Inferior parietal cortex (tissue), 1 donor: ENCODE measurements around the gene MED13L.
"Not testable (repeated sequence)": the region's sequence is repeated elsewhere in the genome, so short reads cannot be mapped to it uniquely, and the experiment has no call there.

ENCODE experiments used
- DNase-seq: peaks from one replicate; pipeline ENCODE4 v3.0.0-alpha.2; 2016; ENCODE audit errors: extremely low spot score

MED13L gene

GRCh38 chr12:116055895-116056607 is 221.4 kb downstream of the MED13L start:
- DNase-seq = no peak

DNA sequence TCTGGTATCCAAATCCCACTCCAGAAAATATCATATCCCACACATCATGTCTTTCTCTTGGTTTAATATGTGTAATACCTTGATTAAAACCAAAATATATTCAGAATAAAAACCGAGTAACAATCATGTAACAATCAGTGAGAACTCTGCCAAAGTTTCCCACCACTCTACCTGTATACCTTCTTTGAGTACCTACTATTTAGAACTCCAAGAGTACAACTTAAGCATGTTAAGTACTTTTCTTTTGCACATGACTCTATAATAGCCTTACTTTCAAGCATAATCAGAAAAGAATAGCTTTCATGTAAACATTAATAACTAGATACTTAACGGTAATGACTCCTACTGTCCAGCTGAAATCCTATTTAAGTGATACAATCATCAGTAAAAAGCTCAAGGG is 223.2 kb downstream of the MED13L start:
- DNase-seq = no peak

GRCh38 chr12:116053479-116054200 is 223.9 kb downstream of the MED13L start:
- DNase-seq = no peak

DNA sequence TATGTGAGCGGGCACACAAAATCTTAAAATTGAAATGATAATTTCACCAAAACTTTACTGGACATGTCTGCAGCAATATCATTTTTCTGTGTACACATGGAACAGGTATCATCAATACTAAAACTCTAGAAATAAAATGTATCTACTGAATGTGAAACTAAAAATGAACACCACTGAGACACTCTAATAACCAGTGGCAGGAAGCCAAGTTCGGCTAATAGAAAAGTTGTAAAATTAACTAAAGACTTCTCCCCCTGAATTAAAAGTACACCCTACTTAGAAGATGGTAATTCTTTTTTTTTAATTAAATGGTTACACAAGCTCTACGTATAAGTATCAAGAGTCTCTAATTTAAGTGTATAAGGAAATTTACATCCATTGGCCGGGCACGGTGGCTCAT is 227.2 kb downstream of the MED13L start:
- DNase-seq = no peak

DNA sequence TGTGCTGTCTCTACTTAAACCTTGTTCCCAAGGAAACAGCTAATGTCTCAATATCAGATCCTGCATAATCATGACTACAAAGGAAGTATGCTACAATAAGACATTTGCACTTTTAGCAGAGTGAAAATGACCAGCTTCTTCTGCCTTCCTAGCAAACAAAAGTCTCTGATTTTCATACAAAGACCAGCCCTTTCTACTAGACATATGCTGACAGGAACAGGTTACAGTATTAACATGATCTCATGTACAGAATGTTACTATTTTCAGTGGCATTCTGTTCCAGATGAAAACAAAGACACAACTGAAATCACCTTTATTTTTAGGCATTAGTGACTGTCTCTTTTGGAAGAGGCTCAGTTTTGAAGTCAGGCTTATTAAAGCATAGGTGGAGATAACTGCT is 228.6 kb downstream of the MED13L start:
- no peak for DNase-seq

DNA sequence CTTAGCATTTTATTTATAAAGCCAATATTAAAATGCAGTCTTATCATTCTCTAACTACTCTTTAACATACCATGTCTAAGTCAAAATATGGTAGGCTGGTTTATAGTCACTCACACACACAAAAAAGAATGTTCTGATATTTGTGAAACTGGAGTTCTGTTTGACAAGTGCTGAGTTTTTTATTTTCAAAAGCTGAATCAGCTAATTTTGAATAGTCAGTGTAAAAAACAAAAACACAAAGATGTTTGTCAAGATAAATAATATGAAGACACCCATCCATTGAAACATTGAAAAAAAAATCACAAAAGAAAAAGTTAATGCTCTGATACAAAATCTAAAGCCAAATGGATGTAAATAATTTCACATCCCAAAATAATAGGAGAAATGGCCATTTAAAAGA is 231.5 kb downstream of the MED13L start:
- no peak for DNase-seq

GRCh38 chr12:116045150-116045549 is 232.3 kb downstream of the MED13L start:
- DNase-seq = no peak

DNA sequence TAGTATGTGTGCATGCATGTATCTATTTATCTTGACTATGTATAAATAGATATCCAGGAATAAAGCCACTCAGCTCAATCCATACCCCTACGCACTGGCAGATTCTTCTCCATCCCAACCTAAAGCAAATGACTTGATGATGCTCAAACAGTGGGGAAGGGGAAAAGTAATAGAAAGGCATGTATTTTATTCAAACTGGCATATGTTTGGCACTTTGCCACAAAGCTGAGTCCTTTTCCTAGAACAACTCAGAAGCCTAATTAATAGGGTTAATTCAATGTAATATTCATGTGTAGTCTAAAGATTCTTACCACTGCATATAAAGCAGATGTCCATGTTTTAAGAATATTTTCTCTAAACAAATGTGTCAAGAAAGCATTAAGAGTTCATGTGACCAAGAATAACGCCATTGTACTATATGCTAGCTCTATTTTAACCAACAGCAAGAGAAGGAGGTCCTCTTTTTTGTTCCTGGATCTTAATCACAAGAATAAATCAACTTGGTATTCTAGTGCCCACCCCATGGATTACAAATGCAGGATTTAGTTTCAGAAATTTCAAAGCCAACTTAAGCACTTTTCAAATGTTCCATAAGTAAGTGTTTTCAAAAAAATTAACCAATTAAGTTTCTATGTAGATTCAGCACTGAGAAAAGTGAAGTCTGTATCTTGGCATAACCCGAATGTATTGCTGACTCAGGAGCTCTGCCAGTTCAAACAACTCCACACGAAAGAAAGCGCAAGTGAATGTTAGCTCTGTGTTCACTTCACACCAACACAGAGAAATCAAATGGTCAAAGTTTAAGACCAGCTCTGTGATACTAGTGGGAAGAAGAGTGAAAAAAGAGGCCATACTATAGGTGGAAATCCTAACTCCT is 233.6 kb downstream of the MED13L start:
- no peak for DNase-seq

DNA sequence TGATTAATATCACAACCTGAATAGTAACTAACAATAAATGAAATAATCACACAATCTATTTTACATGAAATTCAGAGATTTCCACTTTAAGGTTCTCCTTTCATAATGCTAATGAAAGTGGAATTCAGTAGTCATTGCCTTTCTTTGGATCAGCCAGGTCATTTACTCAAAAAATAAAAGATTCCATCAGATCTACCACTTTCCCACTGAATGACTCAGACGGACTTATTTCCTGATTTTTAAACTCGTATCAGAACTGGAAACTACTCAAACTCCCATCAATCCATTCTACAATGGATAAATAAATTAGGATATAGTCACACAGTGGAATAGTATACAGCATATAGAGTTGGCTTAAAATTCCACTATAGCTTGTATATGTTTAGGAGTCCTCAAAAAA is 237.1 kb downstream of the MED13L start:
- no peak for DNase-seq

DNA sequence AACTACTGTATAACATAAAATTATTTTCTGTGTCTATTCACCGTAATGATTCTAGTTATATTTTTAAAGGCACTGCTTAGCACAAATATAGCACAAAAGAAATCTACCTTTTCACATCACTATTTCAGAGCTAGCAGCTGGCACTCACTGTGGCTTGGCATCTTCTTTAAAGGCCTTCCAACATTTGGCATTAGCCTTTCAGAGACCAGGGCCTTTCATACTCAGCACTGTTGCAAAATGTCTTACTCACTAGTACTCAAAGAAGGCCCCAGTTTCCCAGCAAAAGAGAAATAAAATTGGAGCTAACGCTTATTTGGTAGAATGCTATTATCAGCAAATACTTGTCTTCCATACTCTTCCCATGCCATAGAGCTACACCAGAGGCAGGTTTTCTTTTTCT is 238.4 kb downstream of the MED13L start:
- no peak for DNase-seq

DNA sequence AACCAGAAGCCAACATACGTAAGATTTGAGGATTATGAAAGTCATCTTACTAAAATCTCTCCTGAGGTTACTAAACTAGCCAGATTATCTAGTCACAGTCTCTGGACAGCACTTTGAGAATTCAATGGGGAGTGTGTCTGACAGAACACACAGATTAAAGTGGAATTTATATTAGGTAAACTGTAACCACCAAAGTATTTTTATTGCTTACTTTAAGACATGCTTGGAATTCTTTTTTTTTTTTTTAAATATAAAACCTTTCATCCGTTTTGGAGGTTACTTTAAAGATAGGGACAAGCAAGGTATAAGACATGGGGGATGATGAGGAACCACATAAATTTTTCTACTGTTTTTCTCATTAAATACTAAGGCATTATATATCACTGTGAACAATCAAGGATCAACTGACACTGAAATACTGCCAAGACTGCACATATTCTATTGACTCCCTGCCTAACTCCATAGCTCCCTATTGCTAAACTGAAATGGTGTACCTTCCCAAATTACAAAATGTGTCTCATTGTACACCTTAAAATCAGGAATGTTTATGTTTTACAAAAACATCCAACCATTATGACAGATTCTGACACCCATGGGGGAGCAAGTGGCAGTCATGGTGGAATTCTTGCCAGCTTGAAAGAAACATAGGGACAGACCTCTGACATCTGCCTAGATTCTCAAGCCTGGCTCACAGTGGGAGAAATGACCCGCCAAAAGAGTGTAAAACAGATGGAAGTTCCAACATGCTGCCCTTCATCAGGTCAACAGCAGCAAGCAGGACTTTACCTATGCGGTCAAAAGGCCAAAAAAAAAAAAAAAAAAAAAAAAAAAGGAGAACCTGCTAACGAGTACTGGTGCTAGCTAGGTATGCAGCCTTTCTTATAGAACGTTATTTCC is 239.3 kb downstream of the MED13L start:
- no peak for DNase-seq

DNA sequence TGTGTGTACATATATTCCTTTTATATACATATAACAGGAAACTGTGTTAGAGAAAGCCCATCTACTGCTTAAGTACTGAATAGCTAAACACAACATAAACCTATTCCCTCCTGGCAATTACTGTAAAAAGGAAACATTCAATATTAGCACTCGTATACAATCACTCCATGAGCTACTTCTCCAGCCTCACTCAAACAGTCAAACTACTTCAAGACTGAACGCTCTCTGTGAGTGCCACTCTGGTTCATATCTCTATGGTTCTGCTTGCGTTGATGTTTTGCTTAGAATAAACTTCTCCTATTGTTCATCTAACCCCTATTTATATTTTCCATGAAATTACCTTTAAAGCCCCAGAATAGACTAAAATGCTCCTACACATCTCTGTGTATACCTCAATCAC is 243.7 kb downstream of the MED13L start:
- DNase-seq = no peak

DNA sequence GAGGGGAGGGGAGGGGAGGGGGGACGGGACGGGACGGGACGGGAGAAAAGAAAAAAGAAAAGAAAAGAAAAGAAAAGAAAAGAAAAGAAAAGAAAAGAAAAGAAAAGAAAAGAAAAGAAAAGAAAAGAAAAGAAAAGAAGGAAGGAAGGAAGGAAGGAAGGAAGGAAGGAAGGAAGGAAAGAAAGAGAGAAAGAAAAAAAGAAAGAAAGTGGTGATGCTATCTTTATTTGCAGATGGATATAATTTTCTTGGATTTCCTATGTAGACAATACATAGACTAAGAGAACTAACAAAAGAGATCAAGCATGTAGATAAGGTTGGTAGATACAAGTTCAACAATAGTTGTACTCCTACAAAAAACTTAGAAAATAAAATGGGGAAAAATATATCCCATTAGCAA is 245.9 kb downstream of the MED13L start:
- DNase-seq = not testable (repeated sequence)

- DNase-seq = no peak
Observed at GRCh38 chr12:116028619-116029018, 248.9 kb downstream of the MED13L start.

DNA sequence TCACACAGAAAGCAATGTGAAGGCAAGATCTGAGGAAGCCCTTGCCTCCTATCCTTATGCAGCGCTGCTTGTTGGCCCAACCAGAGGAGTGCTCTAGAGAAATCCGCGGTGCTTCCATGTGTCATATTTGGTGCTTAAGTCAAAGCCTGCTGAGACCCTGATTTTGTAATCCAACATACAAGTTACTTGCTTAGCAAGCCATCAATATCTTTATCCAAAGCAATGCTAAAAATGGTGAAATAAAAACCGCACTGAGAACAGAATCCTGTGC is 250.0 kb downstream of the MED13L start:
- no peak for DNase-seq

DNA sequence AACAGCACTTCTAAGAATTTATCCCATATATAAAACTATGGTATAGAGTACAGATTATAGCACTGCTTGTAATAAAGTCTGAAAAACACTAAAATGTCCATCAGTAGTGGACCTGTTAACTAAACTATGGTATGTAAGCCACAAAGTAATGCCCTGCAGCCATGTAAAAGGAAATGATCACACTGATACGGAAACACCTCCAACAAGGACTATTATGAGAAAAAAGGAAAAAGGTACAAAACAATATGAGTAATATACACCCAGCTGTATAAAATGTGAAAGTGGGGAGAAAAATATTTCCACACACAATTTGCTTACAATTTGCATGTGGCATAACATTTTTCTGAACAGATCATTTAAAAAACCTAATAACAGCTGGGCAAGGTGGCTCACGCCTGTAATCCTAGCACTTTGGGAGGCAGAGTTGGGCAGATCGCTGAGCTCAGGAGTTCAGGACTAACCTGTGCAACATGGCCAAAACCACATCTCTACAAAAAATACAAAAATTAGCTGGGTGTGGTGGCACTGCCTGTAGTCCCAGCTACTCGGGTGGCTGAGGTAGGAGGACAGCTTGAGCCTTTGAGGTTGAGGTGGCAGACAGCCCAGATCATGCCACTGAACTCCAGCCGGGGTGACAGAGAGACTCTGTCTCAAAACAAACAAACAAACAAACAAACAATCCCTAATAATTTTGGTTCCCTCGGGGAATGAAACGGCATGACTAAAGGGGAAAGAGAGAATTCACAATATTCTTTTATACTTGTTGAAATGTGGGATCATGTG is 250.5 kb downstream of the MED13L start:
- no peak for DNase-seq

- no peak for DNase-seq
Observed at GRCh38 chr12:116026346-116026745, 251.1 kb downstream of the MED13L start.

GRCh38 chr12:116024769-116025168 is 252.7 kb downstream of the MED13L start:
- DNase-seq = no peak

DNA sequence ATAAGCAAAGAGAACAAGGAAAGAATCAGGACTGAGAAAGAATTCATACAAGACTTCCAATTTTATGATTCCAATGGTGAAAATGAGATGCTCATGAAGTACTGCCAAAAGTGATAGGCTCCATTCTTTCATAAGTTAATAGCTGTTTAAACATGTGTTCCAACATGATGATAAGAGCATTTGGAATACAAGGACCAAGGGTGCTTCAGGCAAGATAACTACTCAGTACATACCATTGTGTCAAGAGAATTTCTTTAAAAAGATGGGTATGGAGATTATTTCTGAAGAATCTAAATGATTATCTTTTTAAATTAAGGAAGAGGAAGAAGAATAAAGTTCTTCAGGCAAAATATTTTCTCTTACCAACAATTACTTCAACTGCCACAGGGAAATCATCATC is 258.1 kb downstream of the MED13L start:
- no peak for DNase-seq

DNA sequence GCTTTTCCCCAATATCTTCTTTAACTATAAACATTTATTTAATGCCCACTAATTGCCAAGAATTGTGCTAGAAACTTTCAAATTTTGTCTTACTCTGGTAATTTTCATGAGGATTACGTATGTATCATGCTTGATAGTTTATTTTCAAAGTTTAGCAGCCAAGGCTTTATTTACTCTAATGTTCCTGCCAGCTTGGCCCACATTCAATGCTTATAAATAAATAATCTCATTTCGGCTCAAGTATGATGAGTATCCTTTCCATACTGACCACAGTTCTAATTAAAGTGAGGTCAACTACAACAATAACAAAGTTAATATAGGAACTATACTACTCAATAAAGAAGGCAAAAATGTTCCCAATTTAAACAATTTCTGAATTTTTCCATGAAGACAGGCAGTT is 259.2 kb downstream of the MED13L start:
- no peak for DNase-seq

DNA sequence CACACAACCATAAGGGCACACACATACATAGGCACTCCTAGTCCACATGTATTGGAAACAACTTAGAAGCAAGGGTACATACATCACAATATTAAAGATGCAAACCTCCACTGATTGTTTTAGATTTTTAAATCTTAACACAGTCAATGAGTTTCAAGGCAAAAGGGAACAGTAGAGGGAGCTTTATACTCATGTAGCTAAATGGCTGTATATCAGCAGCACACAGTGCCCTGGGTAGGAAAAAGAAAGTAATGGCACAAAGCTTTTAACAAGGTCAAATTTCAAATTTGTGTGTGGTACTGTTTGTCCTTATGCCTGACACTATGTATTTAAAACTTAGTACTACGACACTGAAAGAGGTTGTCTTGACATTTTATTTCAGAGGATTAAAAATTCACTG is 262.0 kb downstream of the MED13L start:
- peak; percentile 71 for DNase-seq
